ENCODE results near the gene FMNL3.
A peak's percentile ranks its signal among the peaks of the same experiment; 100 is the strongest.

FMNL3 gene

DNA sequence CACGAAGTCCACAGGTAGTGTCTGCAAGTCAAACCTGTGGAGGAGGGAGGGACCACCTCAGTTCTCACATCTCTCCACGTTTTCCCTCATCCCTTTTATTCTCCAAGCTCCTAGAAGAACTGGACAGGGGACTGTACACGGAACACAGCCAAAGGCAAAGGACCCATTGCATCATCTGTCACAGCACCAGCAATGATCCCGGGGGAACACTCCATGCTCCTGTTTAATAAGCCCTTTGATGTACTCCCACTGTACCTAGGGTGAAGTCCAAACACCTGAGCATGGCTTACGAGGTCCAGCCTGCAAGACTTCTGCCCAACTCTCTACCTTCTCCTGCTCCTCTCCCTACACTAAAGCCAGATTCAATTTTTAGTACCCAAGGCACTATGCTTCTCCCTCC is 57.3 kb downstream of the FMNL3 start:
- DNase-seq, result no peak

DNA sequence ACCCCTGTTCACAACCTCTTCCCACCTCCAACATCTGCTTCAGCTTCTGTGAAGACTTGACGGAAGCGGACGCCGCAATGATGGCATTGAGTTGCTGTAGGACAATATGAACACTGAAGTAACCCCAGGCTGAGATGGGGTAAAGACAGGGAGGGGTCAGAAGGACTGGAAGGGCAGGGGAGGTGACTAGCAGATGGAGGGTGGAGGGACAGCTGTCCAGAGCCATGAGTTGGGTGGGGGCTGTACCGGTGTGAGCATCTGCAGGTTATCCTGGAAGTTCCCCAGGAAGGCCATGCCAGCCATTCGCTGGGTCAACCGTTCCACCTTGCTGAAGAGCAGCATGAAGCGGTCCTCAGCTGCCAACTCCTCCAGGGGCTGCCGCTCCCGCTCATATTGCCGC is 57.8 kb downstream of the FMNL3 start:
- no peak for DNase-seq

DNA sequence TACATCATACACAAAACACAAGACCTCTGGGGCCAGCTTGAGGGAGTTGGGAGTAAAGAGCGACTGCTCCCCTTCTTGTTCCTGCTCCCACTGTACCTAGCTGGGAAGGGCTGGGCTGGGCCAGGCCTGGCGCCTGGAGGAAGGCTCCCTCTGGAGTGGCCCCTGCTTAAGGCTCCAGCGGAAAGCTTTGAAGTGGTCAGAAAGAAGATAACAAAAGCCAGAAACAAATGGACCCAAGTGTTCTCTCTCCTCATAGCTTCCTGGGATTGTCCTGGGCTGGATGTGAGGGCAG is 58.5 kb downstream of the FMNL3 start:
- DNase-seq, result no peak

DNA sequence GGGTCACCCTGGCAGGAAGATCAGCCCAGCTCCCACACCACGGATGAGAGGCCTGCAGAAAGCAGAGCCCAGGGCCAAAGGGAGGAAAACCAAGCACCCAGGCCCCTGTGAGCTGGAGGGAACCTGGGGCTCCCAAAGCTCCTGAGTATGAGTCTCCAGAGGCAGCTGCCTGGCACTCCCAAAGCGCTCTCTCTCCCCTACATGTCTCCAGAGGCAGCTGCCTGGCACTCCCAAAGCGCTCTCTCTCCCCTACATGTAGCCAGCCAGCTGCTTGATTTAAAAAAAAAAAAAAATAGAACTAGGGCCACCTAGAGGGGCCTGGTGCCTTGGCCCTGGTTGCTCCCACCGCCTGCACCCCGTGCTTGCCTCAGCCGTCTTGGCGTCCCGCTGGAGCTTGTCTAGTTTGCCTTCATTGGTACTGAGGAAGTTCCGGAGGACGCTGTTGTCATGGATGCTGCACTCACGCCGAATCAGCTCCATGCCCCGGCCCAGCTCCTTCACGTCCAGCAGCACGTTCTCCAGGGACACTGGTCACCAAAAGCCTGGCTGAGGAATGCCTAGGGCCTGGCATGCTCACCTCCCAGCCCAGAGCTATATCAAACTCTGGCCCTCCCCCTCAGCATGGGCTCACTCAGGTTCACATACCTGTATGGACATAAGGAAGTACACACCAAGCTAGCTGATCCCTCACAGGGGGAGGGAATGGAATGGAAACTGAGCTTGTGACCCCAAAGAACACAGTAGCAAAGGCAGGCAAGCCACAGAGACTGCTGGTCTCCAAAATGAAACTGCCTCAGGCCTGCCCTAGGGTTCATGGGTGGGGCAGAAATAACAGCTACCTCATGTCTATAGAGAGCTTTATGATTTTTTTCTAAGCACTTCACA is 59.1 kb downstream of the FMNL3 start:
- DNase-seq, result no peak

DNA sequence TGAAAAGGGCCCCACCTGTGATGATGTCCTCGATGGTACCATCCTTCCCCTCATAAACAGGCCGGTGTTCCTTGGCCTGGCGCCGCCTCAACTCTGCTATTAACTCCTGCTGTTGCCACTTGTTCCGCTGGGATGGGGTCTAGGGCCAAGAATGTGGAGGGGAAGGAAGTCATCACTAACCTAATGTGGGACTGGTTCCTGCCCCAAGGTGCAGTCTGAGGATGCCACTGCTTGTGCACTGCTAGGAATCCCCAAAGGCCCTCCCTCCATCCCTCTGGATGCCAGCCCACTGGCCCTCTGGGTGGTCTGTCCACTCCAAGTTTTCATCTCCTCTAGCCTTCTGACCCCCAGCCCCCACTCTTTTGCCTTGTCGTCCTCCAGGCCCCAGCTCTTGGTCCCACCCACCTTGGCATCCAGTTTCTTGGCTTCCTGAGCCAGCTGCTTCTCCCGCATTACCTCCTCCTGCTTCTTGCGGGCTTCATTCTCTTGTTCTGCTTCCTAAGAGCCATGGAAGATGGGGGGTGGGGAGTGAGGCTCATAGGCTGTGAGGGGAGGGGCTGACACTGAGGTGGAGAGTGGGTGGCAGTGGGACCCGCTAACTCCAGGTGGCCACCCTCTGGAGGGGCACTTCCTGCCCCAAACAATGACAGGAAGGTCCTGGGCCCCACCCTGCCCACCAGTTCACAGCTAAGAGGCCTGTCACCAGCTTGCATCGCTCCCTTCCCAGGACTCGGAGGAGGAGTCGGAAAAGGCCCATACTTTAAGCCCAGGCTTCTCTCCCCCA is 60.1 kb downstream of the FMNL3 start:
- DNase-seq, result no peak

DNA sequence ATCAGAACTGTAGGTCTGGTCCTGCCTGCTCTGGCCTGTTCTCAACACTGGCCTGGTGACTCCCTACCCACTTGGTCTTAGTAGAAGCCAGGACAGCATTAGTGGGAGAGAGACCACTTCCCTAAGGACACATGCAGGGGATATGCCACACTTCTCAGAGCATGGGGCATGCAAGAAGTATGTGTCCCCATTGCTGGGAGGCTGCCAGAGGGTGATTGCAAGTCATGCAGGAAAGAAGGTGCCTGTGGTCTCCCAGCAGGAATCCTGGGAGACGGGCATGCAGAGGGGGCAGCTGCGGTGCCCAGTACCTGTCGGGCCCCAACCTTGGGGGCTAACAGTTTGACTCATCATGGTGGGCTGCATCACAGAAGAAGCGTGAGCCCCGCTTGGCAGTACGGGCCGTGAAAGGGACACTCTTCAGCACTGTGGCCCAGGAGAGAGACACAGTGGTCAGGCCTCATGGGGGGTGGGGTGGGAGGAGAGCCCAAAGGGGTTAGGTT is 60.8 kb downstream of the FMNL3 start:
- DNase-seq, result no peak

DNA sequence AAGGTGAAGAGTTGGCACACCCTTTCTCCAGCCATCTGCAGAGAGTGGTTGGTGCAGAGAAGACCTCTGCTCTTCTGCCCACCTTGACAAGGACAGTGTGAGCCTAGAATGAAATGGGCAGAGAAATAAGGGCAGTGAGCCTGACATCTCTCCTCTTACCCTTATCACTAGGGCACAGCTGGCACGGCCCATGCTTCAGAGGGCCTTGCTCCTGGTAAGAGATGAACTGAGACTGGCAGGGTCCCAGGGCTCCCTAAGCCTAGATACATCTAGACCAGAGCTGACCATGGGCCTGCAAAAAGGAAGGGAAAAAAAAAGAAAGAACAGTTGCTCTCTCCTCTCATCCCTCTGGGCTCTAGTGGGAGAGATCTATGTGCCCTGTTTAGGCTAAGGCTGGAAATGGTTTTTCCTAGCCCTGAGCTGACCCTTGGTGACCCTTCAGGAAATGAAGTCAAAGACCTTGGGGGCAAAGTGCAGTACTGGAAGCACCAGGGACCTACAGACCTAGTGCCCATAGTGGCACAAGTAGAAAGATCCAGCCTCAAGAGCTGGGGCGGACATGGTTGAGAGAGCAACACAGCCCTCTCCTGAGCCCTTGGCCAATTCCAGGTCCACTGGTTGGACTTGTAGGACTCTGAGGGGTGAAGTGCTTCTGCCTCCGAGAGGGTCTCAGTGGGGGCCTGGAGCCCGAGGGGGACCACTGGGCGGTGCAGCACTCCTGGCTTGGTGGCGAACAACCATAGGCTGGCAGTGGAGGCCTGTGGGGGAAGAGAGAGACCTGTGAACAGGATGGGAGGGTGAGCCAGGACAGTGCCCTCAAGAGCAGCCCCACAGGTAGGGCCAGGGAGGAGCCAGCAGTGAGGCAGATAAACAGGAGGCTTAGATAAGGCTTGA is 61.8 kb downstream of the FMNL3 start:
- no peak for DNase-seq

DNA sequence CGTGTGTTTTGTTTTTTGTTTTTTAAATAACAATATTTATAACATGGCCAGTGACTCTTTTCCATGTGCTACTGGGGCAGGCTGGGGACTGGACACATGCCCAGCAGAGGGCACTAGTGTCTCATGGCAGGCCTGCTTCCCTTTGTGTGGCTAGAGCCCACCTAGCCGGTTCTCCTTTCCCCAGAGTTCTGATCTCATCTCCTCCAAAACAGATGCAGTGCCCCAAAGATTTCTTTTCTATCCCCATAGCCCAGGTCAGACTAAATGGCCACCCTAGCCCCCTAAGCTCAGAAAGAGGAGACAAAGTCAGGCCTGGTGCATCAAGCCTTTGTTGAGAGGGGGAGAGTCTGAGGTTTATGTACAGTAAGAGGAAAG is 62.6 kb downstream of the FMNL3 start:
- DNase-seq, result peak; percentile 95

DNA sequence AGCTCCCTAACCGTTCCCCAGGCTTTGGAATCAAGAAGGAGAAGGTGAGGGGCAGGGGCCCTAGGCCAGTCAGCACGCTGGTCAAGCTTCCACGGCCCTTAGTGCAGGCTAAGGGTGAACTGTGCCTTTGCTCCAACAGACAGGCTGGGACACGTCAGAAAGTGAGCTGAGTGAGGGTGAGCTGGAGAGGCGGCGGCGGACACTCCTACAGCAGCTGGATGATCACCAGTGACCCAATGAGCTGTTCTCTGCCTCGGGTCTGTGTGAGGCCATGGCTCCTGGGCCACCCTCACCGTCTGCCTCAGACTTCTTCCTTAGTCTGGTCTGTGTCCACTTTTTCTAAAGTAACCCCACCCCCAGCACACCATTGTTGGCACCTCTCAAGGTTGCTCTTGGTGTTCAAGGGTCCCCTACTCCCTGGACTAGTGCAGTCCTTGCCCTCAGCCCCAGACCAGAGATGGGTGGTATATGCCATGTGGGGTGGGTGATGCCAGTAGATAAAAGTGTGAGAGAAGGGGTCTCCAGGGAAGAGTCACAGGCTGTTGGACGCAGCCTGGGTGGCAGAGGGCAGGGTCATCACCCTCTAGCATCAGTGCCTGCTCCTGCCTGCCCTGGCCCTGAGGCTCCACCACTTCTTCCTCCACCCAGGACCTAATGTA is 63.1 kb downstream of the FMNL3 start:
- DNase-seq, result no peak

DNA sequence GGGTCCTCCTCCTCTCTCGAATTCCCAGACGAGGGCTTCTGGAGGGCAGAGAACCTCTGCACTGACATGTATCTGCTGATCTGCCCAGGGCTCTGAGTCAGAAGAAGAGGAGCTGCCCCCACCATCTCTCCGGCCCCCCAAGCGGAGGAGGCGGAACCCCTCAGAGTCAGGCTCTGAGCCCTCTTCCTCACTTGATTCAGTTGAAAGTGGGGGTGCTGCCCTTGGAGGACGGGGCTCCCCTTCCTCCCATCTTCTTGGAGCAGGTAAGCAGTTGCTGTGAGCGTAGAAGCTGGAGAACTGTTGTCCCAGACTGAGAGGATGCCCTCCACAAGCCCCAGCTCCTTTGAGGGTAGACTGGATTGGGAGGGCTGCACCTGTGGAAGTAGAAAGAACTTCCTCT is 64.1 kb downstream of the FMNL3 start:
- no peak for DNase-seq

DNA sequence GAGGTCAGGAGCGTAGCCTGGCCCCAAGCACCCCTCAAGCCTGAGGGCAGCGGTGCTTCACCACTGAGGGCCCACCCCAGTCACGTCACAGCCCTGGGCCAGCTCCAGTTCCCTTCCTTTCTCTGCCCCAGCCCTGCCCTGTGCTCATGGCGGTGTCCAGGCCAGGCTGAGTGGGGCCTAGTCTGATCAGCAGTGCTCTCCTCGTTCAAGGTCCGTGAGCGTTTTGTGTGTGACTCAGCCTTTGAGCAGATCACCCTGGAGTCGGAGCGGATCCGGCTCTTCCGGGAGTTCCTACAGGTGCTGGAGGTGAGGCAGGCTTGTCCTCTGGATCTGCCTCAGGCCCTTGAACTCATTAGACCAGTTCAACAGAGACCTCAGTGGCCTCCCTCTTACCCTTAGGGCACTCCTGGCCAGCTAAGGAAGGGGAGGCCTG is 64.8 kb downstream of the FMNL3 start:
- DNase-seq, result no peak

DNA sequence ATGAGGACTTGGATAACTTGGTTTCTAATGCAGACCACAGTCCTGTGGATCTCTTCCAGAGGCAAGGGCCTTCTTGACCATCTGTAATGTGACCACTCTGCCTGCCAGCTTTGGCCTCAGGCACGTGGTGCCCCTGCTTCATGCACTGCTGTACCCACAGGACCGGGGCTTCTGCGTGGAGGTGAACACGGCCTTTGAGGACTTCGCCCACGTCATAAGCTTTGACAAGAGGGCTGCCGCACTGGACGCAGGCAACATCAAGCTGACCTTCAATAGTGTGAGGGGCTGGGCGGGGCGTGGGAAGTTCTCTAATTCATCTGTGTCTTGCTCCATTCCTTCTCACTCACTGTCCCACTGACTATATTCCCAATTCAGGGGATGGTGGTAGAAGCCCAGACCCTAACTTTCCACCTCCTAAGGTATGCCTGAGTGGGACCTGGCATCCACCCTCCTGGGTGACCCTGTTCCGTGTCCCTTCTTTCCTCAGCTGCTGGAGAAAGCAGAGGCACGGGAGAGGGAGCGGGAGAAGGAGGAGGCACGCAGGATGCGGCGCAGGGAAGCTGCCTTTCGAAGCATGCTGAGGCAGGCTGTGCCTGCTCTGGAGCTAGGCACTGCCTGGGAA is 65.3 kb downstream of the FMNL3 start:
- no peak for DNase-seq

DNA sequence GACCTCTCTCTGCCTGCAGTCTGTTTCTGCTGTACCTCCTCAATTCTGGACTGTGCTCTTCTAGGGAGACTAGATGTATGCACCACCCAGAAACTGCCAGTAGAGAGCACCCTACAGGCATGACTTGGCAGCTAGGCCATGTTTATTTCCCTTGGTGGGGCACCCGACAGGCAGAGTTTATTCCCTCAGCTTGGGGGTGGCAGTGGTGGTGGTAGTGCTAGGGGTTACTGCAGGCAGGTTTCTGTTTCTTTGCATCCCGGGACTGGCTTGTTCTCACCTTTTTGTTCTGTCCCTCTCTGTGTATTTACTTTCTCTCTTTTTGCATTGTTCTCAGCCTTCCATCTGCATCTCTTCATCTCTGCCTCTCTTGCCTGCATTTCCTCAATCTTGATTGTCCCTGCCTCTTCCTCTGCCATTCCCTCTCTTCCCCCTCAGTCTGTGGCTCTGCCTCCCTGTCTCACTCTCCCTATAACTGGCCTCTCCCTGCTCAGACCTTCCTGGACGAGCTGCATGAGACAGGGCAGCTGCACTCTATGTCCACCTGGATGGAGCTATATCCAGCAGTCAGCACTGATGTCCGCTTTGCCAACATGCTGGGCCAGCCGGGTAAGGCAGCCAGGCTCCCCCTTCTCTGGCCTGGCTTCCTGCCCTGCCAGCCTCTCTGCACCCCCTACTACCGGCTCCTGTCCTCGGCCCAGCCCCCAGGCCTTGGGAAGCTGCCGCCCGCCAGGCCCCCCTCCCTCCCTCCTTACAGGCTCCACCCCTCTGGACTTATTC is 70.0 kb downstream of the FMNL3 start:
- peak; percentile 76 for DNase-seq

DNA sequence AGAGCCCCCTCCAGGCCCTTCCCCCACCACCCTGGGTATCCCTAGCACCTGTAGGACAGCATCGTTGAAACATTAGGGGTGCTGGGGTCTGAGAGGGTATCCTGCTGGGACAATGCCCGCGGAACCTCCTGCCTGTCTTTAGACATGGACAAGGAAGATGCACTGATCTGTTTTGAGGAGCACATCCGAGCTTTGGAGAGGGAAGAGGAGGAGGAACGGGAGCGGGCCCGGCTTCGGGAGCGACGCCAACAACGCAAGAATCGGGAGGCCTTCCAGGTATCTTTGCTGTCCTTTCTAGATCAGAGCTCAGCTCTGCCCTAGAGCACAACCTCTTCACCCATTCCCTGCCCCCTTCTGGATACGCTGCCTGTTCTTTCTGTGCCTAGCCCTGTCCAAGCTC is 70.6 kb downstream of the FMNL3 start:
- DNase-seq, result no peak

DNA sequence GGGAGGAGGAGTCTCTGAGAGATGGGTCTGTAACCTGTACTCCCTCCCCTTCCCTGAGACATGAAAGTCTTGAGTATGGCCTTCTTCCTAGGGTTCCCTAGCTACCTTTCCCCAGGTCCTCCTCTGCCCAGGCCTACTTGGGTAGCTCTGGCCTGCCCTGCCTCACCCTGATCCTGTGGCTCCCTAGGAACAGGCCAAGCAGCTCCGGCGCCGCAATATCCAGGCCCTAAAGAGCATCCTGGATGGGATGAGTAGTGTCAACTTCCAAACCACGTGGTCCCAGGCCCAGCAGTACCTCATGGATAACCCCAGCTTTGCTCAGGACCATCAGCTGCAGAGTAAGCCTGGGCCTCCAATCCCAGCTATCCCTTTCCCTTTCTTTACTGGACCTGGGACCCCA is 71.5 kb downstream of the FMNL3 start:
- no peak for DNase-seq

DNA sequence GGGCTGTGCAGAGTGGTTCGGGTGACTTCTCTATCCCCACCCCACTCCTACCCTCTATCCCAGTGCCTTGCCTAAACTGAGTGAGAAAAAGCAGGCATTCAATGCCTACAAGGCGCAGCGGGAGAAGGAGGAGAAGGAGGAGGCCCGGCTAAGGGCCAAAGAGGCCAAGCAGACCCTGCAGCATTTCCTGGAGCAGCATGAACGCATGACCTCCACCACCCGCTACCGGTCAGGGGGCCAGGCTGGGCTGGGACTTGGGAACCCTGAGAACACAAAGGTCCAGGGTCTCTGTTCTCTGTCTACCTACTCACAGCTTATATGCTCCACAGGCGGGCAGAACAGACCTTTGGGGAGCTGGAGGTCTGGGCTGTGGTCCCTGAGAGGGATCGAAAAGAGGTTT is 72.2 kb downstream of the FMNL3 start:
- DNase-seq, result no peak

DNA sequence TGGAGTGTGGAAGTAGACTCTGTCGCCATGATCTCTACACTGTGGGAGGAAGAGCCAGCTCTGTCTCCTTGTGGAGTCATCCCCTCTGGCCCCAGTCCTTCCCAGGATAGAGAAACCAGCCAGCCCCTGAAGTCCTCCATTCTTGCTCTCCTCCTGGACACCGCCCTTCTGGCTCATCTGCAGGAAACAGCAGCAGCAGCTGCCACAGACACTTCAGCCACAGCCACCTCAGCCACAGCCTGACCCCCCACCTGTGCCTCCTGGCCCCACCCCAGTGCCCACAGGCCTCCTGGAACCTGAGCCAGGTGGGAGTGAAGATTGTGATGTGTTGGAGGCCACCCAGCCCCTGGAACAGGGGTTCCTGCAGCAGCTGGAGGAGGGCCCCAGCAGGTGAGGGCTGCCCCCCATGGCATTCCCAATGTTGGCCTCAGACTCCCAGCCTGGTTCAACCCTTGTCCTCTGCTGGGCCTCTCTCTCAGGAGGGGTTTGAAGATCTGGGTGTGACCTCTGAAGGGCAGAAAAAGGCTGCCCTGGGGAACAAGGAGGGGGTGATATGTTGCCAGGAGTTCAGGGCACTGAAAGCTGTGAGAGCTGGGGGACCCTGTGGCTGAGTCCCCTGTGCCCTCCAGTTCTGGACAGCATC is 73.4 kb downstream of the FMNL3 start:
- DNase-seq, result no peak

DNA sequence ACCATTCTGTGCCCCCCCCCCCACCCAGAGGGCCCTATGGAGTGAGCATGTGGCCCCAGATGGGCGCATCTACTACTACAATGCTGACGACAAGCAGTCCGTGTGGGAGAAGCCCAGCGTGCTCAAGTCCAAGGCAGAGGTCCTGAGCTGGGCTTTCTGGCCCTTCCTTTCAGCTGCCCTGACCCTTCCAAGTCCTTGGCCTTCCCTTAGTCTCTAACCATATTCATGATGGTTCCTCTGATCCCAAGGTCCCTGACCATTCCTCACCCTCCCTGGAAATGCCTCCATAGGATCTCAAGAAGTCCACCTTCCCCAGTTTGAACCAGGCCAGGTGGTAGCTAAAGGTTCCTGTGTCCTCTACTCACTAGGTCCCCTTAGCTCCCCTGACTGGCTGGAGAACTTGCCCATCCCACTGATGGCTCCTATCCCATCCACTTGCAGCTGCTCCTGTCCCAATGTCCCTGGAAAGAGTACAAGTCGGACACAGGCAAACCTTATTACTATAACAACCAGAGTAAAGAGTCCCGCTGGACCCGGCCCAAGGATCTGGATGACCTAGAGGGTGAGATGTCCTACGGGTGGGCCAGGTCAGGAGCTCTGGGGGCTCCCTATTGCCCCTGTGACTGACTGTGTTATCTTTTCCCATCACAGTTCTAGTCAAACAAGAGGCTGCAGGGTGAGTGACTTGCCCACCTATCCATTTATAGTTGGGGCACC is 74.1 kb downstream of the FMNL3 start:
- DNase-seq, result no peak

DNA sequence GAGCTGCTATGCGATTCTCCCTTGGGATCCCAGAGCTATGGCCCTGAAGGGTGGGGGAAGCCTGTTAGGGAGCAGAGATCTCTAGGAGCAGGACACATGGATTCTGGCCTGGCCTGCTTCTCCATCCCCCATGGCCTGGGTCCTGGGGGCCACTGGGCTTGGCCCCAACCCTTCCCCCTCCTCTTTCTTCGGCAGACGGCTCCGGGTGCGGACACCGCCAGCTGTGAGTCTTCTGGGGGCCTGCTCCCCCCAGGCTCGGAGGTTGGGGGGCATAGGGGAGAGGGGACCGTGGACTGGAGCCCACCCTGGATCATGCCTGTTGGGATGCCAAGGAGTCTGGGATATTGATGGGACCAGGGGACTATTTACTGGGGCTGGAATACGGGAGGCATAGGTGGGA is 74.8 kb downstream of the FMNL3 start:
- DNase-seq, result no peak

DNA sequence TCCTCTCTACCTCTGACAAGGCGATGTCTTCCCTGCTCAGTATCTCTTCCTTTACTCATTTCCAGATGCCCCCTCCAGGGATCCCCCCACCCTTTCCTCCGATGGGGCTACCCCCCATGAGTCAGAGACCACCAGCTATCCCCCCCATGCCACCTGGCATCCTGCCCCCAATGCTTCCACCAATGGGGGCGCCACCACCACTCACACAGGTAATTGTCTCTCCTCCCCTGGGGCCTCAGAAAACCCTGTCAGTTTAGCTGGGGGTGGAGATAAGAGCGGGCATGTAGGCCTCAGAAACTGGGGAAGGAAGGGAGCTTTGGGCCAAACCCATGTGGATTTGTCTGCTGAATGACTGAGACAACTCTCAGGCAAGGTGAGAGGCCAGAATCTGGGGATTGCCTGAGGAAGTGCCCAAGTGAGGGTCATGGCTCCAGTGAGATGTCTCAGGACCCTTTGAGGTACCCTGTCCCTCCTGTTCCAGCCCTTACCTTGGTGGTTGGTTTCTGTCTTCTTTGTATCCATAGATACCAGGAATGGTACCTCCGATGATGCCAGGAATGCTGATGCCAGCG is 75.8 kb downstream of the FMNL3 start:
- DNase-seq, result no peak
